NCI-H1417 (cell line): ENCODE results near the gene PPEF1.
"Not testable (repeated sequence)": the region's sequence is repeated elsewhere in the genome, so short reads cannot be mapped to it uniquely, and the experiment has no call there.

ENCODE experiments used
- DNase-seq, 3 experiments: peaks; one replicate each; lab custom pipeline; 2025; lab: John Stamatoyannopoulos, UW

PPEF1 gene

DNA sequence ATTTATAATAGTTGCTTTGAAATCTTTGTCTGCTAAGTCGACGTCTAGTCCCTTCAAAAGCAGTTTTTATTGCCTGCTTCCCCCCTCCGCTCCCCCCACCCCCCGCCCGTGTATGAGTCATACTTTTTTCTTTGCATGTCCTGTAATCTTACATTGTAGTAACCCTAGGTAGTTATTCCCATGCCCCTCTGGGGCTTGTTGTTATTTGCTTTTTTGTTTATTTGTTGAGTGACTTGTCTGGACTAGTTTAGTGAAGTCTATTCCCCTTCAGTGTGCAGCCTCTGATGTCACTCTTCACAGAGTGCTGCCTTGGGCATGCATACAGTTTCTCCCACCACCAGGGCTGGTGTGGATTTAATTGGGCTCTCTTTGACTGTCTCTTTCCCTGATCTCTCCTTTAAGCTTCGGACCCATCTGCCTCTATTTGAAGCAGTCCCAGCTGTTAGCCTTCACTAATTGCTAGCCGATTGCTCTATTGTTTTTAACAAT is 86.2 kb downstream of the PPEF1 start:
- peak in 2 of 3 experiments; percentile 13 to 54 for DNase-seq

DNA sequence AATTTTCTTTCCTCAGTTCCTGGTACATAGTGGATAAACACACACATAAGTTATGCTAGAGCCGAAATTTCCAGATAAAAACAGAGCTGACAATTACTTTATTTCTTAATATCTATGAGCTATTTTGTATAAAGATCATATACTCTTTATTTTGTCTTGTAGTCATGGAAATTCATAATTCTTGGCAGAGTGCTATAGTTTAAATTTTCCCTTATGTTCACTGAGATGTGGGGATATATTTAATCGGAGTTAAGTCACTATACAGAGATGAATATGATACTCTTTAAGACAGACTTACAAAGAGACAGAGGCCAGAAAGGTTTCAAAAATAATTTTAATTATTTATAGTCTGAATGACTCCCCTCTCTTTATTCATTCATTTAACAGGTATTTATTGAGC is 89.7 kb downstream of the PPEF1 start:
- DNase-seq = no peak

DNA sequence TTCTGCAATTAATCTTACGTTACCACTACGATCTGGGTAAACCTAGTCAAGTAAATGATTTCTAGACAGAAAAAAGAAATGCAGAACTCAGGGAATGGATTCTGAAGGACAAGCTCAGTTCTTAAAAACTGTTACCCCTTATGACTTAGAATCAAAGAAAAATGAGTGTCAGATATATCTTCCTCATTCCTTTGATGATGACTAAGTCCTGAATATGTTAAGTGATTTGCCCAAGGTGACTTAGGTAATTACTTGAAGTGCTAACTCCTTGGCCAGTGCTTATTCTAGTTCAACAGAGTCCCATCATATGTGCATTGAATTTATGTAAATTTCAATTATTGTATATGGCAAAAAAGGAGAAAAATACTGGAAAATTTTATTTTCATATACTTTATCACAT is 92.5 kb downstream of the PPEF1 start:
- no peak for DNase-seq

DNA sequence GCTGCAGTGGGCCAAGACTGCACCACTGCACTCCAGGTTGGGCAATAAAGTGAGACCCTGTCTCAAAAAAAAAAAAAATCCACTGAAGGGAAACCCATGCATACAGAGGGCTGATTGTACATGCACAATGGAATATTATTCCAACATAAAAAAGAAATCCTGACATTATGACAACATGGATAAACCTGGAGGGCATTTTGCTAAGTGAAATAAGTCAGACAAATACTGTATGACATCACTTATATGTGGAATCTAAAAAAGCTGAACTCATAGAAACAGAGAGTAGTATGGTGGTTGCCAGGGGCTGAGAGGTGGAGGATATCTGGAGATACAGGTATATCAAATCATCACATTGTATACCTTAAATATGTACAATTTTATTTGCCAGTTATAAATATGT is 102.2 kb downstream of the PPEF1 start:
- no peak for DNase-seq

DNA sequence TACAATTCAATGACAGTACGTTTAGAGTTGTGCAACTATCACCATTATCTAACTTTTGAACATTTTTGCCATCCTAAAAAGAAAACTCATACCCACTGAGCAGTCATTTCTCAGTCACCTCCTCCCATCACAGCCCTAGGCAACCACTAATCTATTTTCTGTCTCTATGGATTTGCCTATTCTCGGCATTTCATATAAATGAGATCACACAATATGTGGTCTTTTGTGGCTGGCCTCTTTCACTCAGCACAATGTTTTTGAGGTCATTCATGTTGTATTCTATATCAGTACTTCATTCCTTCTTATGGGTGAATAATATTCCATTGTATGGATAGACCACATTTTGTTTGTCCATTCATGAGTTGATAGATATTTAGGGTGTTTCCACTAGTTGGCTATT is 103.0 kb downstream of the PPEF1 start:
- DNase-seq = no peak

DNA sequence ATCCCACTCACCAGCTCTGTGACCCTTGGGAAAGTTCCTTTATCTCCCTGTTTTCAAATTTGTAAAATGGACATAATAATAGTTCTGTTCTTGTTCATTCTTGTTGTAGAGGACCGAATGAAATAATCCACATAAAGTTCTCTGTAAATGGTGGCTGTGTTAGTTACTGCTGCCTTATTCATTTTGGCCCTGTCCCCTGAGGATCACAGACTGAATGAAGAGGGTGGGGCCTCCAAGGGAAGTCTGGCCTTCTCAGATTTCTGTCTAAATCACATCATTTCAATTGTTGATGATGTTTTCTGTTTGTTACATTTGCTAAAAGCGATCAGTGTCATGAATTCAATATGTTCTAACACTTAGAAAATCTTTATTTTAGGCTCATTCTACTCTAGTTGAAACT is 117.9 kb downstream of the PPEF1 start:
- DNase-seq = no peak

DNA sequence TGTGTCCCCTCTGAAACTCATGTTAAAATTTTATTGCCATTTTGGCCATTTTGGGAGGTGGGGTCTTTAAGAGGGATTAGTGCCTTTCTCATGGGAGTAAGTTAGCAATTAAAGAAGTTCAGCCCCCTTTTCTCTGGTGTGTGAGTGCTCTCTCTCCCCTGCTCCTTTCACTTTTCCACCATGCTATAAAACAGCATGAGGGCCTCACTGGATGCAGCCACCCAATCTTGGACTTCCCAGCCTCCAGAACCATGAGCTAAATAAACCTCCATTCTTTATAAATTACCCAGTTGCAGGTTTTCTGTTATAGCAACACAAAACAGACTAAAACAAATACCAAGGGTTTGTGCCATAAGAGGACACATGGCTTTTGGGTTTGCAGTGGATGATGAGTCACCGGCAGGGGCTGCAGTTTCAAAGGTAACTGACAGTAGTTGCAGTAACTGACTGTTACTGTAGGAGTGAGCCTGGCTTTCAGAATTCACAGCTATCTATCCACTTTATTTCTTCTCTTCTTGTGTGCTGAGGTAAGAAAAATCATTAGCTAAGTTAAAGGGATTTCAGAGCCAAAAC is 121.5 kb downstream of the PPEF1 start:
- no peak for DNase-seq

DNA sequence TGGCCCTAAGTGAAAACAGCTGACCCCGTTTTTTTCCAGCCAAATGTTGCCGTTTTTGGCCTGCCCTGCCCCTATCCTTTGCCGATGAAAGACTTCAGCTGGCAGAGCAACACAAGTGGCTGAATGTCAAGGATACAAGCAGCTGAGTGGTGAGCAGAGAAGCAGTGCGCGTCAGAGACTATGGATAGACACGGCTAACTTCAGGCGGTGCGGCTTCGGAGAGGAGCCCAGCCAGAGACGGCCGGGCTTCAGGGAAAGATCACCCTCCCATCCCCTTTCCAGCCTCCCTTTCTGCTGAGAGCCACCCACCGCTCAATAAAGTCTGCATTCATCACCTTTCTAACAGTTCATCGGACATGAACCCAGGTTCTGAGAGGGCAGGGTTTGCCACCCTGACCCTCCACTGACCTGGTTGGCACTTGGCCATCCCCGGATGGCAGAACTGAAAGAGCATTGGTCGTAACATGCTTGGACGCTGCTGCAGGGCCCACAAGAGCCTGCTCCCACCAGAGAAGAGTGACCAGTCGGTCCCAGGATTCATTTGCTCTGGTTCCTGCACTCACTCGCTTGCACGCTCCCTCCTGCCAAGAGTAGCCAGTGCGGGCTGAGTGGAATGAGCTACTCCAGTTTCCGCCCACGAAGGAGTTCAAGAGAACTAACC is 125.8 kb downstream of the PPEF1 start:
- no peak for DNase-seq

DNA sequence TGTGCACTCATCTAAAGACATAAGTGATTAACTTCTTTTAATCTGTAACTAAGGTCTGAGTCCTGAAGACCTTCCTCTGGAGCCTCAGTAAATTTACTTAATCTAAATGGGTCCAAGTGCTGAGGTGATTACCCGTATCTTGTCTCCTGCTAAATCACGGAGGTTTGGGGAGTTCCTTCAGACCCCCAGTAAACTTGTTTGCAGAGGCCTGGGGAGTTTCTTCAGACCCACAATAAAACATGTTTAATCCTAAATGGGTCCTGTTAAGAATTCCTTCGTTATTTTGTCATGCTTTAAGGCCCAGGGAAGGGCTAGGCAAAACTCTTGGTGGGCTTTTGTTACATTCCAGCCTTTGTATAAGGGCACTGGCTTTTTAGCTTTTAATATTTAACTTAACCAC is 140.5 kb downstream of the PPEF1 start:
- DNase-seq = not testable (repeated sequence)

DNA sequence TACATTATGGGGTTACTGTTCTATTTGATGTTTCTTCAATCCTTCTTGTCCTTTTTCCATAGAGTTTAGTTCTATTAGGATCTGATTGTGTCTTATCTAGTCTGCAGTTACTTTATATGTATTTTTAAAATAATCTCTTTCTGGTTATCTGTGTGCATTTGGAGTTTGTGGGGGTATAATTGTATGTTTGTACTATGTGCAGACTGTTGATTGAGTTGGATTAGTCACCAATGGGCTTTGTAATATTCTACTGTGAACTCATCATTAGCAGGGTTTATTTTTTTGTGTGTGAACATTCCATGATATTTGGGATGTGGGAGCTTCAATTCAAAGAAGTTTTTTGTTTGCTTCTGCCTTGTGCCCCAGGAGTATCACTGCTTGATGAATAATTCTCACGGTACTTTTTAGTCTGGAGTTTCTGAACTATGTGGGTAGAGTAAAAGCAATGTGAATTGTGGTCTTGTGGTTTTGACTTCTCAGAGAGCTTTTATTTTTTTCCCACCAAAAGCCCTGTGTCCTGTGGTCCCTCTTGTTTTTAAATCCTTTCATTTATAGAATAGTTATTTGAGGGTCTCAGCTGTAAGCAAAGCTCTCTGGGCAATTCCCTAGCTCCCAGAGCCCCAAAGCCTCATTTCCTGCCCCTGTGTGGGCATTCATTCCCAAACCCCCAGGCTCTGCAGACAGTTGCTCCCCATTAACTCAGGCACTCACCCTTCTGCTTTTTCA is 148.6 kb downstream of the PPEF1 start:
- DNase-seq = no peak

DNA sequence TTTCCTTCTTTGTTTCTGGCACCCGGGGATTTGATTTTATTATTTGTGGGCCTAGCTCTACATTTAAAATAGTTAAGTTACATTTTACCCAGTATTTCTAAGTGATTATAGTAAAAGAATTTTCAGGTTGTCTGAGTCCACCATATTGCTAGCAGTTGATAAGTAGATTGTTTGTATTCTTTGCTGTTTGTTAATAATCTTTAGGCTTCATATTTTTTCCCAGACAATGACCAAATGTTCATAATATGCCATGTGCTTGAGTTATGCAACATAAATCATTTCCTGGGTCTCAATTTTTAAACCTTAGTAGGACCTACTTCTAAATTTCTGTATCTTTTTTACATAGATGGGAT is 149.2 kb downstream of the PPEF1 start:
- no peak for DNase-seq

DNA sequence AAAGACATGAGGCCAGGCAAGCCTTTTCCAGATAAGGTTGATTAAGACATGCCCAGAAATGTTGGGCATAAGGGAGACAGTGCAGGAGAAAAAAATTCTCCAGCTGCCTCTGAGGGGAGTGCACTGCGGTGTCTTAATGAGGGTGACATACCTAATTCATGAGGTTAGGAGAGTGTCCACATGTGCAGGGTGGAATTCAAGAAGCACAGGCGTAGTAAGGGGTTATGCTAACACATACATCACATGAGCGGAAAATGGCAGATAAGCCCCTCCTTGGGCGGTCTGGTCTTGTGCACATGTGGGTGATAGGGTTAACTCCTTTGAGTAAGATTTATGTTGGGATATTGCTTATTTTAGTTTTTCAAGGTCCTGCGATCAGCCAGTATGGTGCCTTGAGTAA is 154.1 kb downstream of the PPEF1 start:
- DNase-seq = no peak

DNA sequence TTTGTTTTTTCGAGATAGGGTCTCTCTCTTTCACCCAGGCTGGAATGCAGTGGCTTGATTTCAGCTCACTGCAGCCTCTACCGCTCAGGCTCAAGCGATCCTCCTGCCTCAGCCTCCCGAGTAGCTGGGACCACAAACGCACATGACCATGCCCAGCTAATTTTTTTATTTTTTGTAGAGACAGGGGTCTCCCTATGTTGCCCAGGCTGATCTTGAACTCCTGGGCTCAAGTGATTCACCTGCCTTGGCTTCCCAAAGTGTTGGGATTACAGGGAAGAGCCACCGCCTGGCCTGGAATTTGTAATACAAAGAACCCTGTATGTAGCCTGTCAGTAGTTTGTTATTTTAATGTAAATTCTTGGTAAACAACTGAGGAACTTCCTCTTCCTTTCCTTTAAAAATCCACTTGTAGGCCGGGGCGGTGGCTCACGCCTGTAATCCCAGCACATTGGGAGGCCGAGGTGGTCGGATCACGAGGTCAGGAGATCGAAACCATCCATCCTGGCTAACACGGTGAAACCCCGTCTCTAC is 157.0 kb downstream of the PPEF1 start:
- no peak for DNase-seq

DNA sequence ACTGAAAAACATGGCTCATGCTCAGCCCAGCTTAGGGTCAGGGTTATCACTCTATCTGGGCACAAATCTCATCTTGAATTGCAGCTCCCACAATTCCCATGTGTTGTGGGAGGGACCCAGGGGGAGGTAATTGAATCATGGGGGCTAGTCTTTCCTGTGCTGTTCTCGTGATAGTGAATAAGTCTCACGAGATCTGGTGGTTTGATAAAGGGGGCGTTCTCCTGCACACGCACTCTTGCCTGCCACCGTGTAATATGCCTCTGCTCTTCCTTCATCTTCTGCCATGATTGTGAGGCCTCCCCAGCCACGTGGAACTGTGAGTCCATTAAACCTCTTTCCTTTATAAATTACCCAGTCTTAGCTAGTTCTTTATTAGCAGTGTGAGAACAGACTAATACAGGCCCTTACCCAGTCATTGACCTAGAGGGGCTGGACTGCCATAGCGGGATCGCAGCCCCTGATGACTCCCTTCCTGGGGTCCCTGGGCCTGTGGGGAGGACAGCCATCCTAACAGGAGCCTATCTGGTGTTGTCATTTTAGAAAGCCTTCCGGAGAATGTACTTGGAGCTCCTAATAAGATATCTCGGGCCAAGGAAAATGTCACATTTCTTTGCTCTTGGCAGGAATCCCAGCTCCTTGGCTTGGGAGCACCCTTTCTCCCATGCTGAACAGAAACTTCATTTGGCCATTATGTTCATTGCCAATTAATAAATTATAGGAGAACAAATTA is 163.9 kb downstream of the PPEF1 start:
- DNase-seq = no peak

DNA sequence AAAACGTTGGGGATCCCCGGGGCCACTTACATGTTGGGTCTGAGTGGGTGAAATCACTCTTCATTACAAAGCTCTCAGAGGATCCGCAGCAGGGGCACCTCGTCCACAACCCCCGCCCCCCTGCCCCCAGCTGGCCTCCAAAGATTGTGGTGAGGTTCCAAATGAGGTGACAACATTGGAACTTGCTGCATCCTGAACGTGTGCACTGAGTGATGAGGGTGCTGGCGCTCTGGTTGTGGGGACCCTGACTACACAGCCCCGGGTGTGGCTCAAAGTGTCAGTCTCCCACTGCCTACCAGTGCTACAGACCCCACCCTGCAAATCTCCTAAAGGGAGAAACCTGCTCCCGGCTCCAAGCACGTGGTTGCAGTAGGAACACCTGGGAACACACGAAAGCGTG is 164.5 kb downstream of the PPEF1 start:
- no peak for DNase-seq

DNA sequence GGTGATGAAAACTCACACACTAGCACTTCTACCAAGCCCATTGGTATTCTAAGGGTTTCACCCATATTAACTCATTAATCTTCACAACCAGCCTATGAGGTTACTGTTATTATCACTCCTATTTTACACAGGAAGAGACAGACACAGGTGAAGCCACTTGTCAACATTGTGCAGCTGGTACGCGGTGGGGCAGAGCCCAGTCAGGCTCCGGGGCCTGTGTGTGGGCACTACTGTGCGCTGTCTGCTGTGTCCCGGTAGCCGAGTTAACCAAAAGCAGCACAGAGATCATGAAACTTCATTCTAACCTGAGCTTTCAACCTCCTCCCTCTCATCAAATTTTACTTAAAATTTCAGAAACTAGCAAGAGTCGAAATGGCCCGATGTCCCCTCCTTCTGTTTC is 165.2 kb downstream of the PPEF1 start:
- peak in 1 of 3 experiments; percentile 49 for DNase-seq

DNA sequence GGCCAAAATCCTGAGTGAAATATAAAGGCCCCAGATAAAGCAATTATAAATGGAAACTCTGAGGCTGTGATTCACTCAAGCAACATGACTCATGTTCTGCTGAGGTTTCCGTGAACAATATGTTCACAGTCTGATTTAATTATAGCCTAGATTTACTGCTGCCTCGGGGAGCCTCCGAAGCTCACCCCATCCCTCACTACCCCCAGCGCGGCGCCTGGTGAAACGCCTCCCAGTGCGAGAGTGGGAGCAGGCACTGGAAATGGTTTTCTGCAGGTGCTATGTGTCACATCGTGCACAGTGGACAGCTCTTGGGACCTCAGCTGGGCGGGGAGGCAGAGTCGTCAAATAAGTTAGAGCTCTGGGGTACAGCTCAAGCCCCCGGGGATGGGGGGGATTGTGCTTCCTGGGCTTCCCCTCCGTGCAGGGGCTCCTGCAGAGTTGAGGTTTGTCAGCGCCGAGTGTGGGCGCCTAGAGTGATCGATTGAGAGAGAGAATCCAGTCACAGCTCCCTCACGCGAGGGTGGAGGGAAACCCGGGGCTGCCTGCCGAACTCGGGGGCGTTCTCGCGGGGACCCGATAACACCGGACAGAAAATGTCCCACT is 165.8 kb downstream of the PPEF1 start:
- DNase-seq = peak in 2 of 3 experiments; percentile 71 to 79

DNA sequence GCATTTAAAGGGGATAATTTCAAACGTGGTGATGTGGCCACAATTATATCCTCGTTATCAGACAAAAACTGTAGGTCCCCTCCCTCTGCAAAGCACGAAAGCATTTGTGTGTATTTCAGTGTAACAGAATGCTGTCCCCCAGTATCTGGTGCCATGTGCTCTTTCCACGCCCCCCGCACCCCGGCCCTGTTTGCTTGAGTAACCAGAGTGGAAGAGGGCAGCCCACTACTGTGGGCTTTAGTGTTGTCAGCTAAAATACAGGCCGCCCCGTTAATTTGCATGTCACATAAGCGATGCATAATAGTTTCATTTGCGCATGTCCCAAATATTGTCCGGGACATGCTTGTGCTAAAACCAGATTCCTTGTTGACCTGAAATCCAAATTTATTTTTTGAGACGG is 166.4 kb downstream of the PPEF1 start:
- DNase-seq = no peak

DNA sequence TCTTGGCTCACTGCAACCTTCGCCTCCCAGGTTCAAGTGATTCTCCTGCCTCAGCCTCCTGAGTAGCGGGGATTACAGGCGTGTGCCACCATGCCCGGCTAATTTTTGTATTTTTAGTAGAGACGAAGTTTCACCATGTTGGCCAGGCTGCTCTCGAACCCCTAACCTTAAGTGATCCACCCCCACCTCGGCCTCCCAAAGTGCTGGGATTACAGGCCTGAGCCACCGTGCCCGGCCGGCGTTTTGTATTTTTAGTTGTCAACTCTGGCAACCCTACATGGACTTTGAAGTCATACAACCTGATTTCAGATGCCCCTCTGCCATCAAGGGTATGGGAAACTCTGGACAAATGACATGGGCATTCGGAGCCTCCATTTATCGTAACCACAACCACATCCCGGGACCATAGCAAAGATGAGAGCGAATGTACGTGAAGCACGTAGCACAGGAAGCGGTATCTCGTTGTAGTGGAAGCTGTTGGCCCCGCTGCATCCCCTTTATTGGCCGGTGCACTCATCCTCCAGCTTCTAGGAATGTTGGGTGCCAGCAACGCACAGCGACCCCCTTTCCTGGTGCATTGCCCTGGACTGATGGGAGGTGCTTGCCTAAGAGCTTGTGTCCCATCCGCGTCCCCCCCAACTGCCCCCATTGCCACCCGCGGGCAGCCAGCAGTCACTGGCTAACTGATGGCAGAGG is 167.3 kb downstream of the PPEF1 start:
- peak in 1 of 3 experiments; percentile 39 for DNase-seq

DNA sequence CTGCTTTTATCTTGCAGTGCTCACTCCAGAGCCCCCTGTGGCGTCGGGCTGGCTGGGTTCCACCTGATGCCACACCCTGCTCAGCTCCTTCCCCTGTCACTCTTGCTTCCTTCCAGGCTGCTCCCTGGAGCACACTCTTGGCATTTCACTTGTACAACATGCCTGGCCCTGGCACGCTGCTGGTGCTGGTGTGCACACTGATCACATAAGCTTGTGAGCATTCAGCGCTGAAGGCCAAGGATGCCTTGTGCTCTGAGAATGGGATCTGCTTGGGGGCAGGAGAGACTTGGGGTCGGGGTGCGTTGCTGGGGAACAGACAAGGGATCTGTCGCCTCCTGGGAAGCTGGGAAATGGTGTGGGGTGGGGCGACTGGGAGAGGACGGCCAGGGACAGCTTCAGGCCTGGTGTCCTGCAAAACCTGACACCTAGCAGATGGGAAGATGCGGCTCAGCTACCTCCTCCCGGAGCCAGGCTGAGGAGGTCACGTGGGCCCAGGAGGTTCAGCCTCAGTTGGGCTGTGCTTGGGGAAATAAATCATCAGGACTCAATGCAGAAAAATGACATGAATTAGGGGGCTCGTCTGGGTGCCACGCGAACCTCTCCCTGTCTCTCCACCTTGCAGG is 167.9 kb downstream of the PPEF1 start:
- DNase-seq = peak in 2 of 3 experiments; percentile 38 to 48

DNA sequence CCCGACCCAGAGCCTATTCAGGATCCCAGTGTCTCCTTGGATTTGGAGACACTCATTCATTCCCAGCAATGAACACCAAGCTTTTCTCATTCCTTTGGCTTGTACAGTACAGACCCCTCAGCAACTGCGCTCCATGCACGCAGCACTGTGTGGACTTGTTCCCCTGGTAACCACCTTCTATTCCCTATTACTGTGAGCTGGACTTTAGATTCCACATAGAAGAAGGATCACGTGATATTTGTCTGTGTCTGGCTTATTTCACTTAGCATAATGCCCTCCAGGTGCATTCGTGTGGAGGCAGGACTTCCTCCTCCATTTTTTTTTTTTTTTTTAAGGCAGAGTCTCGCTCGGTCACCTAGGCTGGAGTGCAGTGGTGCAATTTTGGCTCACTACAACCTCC is 170.0 kb downstream of the PPEF1 start:
- peak in 2 of 3 experiments; percentile 43 to 85 for DNase-seq
